HG02884 (cell line): ENCODE measurements around the gene RPL13.

Experiments used
- ATAC-seq: cut with Tn5 transposase; IDR thresholded peaks from one replicate; pipeline ENCODE4 v1.9.1; 2021; ENCODE audit warnings: mild to moderate bottlenecking, moderate library complexity; ENCODE audit not compliant: unreplicated experiment

The RPL13 gene

GRCh38 chr16:89596061-89596689 is 35.7 kb downstream of the RPL13 start:
- no peak for ATAC-seq

DNA sequence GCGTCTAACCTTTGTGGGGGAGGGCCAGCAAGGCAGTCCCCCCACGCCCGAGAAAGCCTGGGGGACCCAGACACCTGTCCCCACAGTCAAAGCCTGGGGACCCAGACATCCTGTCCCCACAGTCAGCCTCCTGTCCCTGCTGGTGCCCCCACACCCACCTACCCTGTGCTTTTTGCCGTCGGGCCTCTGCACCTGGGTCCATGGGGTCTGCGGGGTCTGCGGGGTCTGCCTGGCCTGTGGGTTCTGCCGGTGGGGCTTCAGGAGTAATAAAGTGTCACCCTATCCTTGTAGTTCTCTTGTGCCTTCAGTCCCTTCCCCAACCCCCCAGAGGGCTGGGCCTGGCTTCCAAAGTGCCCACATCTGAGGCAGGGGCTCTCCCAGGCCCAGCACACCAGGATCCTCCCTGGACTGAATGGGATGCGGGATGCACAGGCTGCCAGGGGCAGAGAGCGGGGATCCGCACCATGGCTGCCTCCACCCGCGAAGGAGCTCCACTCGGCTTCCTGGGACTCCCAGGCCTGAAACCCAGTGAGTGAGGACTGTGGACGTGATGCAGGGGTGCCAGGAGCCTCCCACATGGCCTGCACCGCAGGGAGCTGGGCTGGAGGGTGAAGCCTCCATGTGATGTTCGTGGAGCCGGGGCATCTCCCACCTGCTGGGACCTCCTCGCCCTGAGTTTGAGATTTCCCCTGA is 36.6 kb downstream of the RPL13 start:
- ATAC-seq: no peak

DNA sequence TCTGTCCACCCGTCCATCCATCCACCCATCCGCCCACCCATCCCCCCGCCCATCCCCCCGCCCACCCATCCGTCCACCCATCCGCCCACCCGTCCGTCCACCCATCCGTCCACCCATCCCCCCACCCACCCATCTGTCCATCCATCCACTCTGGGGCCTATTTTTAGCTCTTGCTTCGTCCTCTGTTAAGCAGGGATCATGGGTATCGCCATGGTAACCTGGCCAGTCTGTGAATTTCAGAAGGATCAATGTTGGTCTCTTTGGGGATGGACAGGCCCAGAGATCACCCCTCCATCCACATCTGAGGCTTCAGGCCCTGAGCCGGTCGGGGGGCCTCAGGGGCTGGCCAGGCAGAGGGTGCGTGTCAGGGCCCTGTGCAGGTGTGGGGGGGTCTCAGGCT is 37.7 kb downstream of the RPL13 start:
- no peak for ATAC-seq

DNA sequence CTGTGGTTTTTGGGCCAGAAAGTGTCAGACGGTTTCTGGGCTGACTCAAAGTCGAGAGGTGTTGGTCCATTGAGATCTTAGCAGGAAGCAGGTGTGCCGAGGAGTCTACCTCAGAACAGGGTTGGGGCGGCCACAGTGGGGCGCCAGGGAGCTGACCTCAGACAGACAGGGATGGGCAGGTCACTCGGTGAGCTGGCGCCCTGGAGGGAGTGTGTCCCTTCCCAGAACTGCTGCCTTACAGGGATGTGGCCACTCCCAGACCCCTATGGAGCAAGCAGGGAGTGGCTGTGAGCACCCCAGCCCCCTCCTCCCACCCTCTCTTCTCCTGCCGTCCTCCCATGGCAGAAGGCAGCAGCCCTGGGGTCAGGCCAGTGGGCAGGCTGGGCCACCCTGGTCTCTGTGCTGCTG is 39.0 kb downstream of the RPL13 start:
- no peak for ATAC-seq

DNA sequence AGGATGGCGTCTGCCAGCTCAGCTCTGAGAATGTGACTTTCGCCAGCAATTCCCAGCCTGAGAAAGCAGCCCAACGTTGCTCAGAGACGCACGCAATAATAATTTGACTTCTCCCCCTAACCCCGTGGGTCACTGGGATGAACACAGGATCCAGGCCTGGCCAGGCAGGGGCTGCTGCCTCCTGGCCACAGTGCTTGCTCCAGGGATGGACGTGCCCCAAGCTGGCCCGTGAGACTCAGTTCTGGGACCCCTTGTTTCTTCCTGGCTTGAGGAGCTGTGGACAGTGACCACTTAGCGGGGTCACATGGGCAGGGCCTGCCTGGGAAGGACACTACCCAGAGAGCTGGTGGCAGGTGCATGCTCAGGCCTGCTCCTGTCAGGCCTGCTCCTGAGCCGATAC is 39.4 kb downstream of the RPL13 start:
- no peak for ATAC-seq

DNA sequence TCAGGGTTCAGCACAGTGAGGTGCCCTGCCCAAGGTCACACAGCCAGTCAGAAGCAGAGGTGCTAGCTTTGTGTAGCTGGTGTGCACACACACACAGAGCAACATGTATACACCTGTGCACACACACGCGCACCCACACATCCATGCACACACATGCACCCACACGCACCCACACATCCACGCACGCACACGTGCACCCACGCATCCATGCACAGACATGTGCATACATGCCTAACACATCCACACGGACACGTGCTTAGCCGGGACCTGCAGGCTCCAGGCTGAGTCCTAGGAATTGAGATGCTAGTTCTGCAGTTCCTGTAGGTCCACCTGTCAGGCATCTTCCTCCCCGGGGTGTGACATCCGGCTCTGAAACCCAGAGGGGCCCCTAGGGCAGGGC is 39.9 kb downstream of the RPL13 start:
- ATAC-seq: no peak

DNA sequence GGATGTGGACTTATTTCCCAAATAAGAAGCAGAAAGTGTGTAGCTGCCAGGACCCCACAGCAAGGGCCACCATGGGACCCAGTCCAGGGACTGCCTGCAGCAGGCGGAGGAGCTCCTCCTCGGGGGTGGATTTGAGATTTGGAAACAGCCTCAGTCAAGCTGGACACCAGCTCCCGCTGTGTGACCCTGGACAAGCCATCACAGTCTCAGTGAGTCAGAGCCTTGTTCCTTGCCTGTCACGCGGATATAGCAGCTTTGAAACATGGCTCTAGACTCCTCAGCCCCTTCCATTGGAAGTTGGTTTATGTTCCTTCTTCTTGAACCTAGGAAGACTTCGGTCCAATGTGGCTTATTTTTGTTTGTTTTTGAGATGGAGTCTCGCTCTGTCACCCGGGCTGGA is 40.5 kb downstream of the RPL13 start:
- ATAC-seq: no peak

DNA sequence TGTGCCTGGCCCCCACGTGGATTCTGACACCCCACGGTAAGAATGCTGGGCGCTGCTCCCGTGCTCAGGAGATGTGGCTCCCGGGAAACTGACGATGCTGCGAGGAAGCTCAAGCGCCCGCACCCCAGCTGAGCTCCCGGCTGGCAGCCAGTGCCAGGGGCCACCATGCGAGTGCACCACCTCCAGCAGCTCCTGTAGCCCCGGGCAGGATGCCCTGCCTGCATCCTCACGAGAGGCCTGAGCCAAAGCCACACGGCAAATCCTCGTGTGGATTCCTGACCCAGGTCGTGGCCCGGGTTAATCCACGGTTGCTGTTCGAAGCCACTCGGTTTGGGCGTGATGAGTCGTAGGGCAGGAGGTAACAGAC is 41.4 kb downstream of the RPL13 start:
- no peak for ATAC-seq

DNA sequence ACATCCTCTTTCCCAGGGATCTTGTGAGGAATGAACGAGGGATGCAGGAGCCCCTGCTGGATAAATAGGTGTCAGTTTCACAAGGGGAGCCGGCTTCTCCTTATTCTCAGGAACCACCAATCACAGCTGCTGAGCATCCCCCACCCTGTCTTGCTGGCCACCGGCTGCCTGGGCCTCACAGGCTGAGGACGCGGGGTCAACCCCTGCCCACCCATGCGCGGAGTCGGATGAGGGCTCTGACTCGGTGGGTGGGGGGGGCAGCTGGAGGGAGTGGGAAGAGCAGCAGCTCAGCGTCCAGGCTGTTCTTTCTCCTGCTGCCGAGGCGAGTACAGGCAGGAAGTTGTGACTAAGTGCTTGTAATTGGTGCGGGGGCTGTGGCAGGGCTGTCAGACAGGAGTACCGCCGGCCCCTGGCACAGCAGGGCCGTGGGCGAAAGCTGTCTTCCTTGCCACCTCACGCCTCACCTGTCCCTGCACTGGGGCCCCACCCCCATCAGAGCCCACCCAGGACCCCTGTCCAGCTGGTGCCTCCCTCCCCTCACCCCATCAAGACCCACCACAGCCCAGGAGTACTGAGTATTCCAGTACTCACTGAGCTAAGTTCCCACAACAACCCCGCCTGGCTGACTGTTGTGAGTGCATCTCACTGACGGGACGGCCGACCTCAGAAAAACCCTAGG is 41.9 kb downstream of the RPL13 start:
- no peak for ATAC-seq

DNA sequence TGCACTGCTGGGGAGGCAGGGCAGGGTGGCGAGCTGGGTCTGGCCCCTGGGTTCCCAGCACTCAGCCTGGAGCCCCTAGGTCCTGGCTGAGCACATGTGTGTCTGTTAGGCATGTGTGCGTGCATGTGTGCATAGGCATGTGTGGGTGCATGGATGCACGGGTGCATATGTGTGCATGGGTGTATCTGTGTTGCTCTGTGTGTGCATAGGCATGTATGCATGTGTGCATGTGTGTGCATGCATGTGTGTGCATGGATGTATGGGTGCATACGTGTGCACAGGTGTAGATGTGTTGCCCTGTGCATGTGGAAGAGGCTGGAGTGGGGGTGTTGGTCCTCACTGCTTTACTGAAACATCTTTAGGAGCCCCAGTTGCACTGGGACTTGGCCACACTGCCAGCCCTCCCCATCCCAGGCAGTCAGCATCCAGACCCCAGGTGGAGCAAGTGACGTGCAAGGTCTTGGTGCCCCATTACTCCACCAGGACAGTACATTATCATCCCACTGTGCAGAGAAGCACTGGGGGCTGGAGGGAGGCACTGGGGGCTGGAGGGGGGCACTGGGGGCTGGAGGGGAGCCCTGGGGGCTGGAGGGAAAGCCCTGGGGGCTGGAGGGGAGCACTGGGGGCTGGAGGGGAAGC is 42.6 kb downstream of the RPL13 start:
- no peak for ATAC-seq

DNA sequence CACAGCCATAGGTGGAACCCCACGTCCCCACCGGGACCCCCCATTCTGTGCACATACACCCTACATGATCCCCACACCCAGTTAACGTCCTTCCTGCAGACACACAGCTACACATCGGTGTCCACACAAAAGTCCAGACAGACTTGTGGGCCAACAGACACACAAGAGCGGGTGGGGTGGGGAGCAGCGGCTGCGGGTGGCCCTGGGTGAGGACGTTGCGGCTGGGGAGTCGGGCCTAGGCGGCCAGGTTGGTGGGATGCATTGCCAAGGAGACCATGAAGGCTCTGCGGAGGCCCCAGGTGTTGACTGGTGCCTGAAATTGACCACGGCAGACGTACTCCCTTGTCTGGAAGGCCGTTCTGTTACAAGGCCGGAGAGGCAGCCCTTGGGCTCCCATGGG is 44.3 kb downstream of the RPL13 start:
- ATAC-seq: no peak

DNA sequence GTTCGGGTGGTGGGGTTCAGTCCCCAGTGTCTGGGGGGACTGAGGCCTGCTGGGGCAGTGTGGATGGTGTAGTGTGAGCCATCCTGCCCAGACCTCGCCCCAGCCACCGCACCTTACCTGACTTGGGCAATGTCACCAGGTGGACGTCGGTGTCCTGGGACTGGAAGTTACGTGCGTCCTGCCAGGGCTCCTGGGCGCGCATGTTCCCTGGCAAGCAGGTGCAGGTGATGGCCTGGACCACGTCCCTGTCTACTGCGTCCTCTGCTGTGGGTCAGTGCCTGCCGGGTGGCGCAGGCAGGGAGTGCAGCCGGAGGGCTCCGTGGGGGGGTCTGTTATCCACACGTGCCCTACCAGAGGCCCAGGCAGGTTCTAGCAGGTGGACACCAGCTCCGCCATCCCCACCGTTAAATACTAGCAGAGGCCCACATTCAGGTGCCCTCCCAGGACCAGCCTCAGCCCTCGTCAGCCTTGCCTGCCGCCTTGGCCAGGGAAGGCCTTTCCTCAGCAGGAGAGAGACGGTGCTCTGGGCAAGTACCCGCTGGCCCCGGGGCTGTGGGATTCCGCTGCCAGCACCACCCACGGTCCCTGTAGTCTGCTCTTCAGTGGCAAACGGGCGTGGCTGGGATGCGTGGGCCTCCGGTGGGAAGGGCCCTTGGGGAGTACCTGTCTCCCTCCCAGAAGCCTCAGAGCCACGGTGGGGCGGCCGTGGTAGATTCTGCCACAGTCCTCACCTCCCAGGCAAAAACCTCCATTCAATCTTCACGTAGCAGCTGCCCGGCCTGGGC is 44.9 kb downstream of the RPL13 start:
- ATAC-seq: no peak

DNA sequence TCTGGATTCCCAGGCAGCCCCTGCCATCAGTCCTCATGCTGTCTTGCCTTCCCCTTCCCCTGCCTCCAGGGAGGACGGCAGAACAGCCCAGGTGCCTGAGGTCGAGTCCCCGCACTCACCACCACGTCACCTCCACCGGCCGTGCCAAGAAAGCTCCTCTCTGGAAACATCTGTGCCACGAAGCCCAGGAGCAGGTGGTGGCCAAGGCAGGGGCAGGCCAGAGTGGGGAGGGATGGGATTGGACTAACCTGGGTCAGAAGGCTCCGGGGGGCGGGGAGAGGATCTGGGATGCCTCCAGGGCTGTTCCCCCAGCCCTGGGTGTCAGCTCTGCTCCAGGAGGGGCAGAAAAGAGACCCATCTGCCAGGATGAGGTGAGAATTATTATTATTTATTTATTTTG is 45.5 kb downstream of the RPL13 start:
- no peak for ATAC-seq

DNA sequence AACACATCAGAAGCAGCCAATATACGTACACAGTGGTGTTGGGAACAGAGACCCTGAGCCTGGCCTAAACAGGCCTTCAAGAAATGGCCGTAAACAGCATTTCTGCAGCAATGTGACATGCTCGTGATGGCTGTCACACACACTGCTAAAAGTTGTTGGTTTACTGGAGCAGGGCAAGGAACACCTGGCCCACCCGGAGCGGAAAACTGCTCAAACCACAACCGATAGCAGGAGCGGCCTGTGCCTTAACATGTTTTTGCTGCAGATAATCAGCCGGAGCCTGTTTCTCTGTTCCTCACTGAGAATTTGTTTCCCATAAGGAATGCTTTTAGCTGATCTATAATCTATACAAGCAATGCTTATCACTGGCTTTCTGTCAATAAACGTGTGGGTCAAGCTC is 47.0 kb downstream of the RPL13 start:
- no peak for ATAC-seq

DNA sequence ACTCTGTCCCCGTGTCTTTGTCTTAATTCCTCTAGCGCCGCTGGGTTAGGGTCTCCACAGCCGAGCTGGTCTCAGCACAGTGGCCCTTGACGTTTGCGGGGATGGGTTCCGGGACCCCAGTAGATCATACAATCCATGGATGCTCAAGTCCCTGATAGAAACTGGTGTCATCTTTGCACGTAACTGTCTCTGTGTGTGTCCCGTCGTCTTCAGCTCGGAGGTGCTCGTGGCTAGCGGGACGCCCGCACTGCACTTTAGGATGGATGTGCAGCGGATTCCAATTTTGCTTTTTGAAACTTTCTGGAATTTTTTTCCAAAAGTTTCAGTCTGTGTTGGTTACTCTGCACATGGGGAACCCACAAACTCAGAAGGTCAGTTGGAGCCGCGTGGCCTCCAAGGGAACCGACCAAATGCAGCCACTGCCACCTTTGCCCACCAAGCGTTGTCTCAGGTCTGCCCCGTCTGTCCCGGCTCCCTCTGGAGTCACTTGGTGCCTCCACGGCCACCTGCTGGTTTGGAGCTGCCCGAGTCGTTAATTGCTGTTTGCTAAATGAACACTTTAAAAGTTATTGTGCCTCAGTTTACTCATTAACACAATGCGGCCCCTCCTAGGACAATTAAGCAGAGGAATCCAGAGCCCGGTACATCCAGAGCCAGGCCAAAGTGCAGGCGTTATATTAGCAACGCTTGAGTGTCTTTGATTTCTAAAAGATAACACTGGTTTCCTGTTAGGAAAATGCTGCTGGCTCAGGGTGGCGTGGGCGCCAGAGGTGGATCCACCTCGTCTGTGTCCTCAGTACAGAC is 47.7 kb downstream of the RPL13 start:
- ATAC-seq: no peak

- ATAC-seq: no peak
Observed at GRCh38 chr16:89610108-89610453, 49.6 kb downstream of the RPL13 start.

DNA sequence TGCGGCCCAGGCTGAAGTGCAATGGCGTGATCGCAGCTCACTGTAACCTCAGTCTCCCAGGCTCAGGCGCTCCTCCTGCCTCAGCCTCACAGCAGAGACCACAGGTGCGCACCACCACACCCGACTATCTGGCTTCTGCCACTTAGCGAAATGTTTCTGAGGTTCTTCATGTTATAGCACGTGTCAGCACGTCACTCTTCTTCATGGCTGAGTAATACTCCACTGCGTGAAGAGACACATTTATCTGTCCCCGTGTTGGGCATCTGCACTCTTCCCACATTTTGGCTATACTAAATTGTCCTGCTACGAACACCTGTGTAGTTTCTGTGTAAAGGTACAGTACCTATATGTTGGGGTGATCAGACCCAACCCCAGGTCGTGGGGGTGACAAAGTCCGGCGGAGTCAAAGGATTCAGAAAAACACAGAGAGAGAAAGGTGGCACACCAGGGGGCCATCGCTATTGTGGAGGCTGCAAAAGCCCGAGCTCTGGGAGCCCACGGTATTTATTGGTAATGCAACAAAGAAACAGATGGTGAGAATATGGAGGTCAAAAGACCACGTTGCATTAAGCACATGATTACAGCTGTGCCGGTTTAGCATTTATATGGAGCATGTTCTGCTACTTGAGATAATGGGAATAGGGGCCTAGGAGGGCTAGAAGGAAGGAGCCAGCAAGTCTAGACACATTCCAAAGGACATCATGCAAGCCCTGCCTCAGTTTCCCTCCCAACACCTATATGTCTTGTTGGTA is 52.1 kb downstream of the RPL13 start:
- ATAC-seq: no peak

GRCh38 chr16:89613231-89613953 is 52.9 kb downstream of the RPL13 start, which contains the start of gene DPEP1:
Gene DPEP1, plus strand, starts transcription at chr16:89613642. Its CDS starts 16,769 bp downstream, at chr16:89630411.
- no peak for ATAC-seq

GRCh38 chr16:89613954-89614459 is 53.5 kb downstream of the RPL13 start:
- no peak for ATAC-seq
